GM19025 (cell line): Measurements from ENCODE around the gene THOC5.
"Not testable (repeated sequence)": the region's sequence is repeated elsewhere in the genome, so short reads cannot be mapped to it uniquely, and the experiment has no call there.

Source experiments
- ATAC-seq: cut with Tn5 transposase; IDR thresholded peaks from one replicate; pipeline ENCODE4 v1.9.1; 2021; ENCODE audit warnings: mild to moderate bottlenecking, low read depth, moderate library complexity; ENCODE audit not compliant: unreplicated experiment

Gene THOC5

DNA sequence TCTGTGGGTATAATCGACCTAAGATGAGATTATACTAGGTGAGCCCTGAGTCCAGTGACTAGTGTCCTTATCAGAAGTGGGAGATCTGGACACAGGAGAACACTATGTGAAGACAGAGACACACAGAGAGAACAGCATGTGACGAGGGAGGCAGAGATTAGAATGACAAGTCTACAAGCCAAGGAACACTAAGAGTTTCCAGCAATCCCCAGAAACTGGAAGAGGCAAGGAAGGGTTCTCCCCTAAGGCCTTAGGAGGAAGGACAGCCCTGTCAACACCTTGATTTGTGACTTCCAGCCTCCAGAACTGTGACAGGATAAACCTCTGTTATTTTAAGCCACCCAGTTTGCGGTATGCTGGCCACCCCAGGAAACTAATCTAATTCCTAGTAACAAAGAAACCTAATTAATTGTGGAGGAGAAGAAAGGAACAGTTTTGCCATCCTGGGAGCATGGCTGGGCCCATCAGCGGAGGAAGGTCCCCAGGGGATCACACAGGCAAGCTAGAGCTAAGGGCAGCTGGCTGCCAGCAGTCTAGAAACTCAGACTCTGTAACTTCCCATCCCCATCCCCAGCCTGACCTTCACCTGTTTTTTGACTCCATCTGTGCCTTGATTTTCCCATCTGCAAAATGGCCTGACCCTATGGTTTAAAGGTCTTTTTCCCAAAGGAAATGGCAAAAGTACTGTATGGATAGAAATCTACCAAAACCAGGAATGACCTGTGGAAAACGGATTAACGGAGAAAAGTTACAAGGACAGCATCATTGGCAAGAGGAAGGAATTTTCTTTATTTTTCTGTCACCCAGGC is 10.3 kb upstream of the THOC5 start:
- ATAC-seq = no peak

- no peak for ATAC-seq
Measured at GRCh38 chr22:29559853-29560252, 6.3 kb upstream of the THOC5 start.

DNA sequence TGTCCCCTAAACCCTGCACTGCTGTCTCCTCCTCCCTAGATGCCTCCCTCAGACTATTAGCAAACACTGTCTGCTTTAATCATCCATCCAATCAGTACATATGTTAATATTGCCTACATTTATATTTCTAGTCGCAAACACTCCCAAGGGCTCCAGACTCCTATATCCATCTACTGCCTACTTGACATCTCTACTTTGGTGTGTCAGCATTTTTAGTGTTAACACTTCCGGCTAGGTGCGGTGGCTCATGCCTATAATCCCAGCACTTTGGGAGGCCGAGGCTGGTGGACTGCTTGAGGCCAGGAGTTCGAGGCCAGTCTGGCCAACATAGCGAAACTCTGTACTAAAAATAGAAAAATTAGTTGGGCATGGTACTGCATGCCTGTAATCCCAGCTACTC is 5.5 kb upstream of the THOC5 start:
- no peak for ATAC-seq

- ATAC-seq = no peak
Measured at GRCh38 chr22:29555065-29555644, 1.6 kb upstream of the THOC5 start.

DNA sequence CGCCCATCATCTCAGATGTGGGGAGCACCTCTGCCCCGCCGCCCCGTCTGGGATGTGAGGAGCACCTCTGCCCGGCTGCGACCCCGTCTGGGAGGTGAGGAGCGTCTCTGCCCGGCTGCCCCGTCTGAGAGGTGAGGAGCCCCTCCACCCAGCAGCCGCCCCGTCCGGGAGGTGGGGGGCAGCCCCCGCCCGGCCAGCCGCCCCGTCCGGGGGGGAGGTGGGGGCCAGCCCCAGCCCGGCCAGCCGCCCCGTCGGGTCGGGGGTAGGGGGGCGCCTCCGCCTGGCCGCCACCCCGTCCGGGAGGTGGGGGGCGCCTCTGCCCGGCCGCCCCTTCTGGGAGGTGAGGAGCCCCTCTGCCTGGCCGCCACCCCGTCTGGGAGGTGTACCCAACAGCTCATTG is 1.2 kb downstream of the THOC5 start:
- ATAC-seq = not testable (repeated sequence)

- ATAC-seq = no peak
Measured at GRCh38 chr22:29550005-29550404, 3.6 kb downstream of the THOC5 start.

DNA sequence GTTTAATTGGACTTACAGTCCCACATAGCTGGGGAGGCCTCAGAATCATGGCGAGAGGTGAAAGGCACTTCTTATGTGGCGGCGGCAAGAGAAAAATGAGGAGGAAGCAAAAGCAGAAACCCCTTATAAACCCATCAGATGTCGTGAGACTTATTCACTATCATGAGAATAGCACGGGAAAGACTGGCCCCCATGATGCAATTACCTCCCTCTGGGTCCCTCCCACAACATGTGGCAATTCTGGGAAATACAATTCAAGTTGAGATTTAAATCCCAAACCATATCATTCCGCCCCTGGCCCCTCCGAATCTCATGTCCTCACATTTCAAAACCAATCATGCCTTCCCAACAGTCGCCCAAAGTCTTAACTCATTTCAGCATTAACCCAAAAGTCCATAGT is 8.5 kb downstream of the THOC5 start:
- not testable (repeated sequence) for ATAC-seq

GRCh38 chr22:29541845-29542244 is 11.7 kb downstream of the THOC5 start:
- ATAC-seq = no peak

- ATAC-seq = no peak
Measured at GRCh38 chr22:29539105-29539504, 14.5 kb downstream of the THOC5 start.

DNA sequence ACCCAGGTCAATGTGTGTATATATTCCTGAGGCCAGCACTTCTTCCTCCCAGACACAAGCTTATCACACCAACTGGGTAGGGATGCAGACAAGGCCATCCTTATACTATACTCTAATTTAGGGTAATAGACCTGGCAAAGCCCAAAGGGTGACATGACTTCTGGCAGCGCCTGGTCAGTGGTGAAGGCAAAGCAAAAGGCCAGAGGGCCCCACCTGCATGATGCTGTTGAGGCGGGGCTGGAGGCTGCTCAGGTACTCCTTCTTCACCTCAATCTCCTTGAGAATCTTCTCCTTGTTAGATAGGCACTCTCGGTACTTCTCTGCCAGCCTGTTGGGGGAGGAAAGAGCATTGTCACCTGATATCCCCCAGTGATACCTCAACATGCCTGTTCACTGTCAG is 17.1 kb downstream of the THOC5 start:
- ATAC-seq = no peak

- ATAC-seq = no peak
Measured at GRCh38 chr22:29531419-29531818, 22.1 kb downstream of the THOC5 start.

- no peak for ATAC-seq
Measured at GRCh38 chr22:29530716-29531115, 22.8 kb downstream of the THOC5 start.

- ATAC-seq = no peak
Measured at GRCh38 chr22:29528144-29528543, 25.4 kb downstream of the THOC5 start.

DNA sequence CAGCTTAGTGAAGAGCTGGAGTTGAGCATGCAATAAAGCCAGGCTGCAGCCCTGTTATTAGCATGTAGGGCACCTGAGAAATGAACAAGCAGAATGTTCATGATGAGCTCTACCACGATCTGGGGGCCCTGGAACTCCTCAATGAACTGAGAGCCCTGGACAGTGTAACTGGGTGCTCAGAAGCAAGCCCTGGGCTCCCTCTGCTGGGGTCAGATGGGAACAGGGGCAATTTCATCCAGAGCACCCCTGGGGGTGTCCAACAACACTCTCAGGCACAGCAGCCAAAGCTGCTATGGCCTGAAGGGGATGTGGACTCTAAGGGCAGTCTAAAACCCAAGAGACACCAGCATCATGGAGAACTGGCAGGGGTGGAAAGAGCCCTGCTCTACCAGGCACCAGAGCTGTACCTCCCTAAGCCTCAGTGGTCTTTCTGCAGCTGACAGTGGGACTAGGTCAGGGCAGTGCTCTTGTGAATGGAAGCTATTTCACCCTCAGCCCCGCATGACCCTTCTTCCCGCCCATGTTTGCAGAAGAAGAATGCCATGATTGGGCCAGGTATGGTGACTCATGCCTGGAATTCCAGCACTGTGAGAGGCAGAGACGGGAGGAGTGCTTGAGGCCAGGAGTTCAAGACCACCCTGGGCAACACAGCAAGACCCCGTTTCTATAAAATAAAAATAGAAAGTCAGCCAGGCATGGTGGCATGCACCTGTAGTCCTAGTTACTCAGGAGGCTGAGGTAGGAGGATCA is 28.9 kb downstream of the THOC5 start:
- no peak for ATAC-seq

DNA sequence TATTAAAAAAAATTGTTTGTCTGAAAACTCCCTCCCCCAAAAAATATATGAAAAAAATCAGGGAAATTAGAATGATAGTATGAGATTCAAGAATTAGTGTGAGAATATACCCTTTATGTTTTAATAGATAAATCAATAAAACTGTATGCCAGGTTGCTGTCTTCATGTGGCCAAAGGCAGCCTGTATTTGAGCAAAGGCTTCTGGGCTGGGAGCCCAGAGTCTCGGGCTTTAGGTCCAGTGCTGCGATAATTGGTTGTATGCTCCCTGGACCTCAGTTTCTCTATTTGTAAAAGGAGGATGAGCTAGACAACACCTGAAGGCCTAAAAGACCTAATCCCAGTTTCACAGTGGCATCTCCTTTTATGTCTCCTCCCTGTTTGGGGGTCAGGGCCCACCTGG is 29.8 kb downstream of the THOC5 start:
- no peak for ATAC-seq

- ATAC-seq = no peak
Measured at GRCh38 chr22:29521526-29521925, 32.0 kb downstream of the THOC5 start.

DNA sequence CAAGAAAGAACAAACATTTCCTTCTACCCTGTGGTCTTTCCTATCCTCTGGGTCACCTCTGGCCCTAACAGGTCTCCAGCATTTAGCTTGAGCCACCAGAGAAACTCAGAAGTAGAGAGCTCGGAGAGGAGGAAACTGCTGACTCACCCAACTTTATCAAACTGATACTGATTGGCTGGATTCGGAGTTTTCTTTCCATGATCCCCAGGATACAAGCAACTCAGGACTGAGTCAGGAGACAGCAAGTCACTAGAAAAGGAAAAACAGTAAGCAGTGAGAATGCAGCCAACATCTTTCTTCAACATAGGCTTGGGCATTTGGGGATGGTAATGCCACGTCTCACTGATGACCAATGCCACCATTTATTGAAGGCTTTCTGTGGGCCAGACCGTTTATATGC is 32.7 kb downstream of the THOC5 start:
- no peak for ATAC-seq

- no peak for ATAC-seq
Measured at GRCh38 chr22:29519996-29520395, 33.6 kb downstream of the THOC5 start.

GRCh38 chr22:29518427-29518826 is 35.1 kb downstream of the THOC5 start:
- ATAC-seq = no peak

GRCh38 chr22:29517215-29517908 is 36.2 kb downstream of the THOC5 start:
- no peak for ATAC-seq

DNA sequence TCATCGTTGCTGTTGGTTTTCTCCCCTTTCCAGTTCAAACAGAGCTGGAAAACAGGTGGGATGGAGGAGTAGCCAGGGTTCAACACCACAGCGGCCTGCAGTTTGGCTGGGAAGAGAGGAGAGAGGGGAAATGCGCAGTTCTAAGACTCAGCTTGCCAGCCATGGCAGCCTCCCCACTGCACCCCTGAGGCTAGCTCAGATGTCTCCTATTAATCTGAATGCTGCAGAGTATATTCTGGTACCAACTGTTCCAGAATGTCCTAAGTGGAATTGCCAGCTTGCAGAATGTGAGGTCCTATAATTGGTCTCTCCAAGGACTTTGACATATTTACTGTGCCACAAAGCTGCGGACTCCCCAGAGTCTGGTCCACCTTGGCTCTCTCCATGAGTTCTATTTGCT is 41.5 kb downstream of the THOC5 start:
- no peak for ATAC-seq
